ENCODE measurements around the gene CBX3. TPM values are rescaled to one million over a fixed set of nuclear protein-coding genes. Genes with fewer than 3 reads are reported as not detected.
A peak's percentile ranks its signal among the peaks of the same experiment; 100 is the strongest.

CBX3 gene
- total RNA-seq, 2 donors from 2014 or later: 53.7 to 64.2 TPM

- Histone ChIP-seq H3K9me3 (no peaks in the 10 kb centered on the region), H3K36me3 (peaks cover 32% of the 10 kb centered on the region), H3K4me3 (peak overlapping the region; percentile 98), H3K27me3 (replicated peaks; ENCODE audit: insufficient read depth) (no peaks in the 10 kb centered on the region), H3K4me1 (ENCODE audit: control insufficient read depth in 1 of 2, low read depth in 2 of 2) (peaks cover 47 to 51% of the 10 kb centered on the region in 2 donors), H3K27ac (peak overlapping the region in 1 of 2 donors; percentile 100)
- DNase-seq (ENCODE audit: low spot score) (no peak), ATAC-seq (ENCODE audit: insufficient number of reproducible peaks, low FRiP score, low read depth) (no peak)
- TF ChIP-seq CTCF (IDR thresholded peaks at IDR 0.05): no peak
Measured at GRCh38 chr7:26198781-26199169, 2.8 kb upstream of the CBX3 start.

- peak overlapping the region; percentile 100 for H3K27ac ChIP-seq
- H3K4me1 ChIP-seq (ENCODE audit: control insufficient read depth in 1 of 2, low read depth in 2 of 2): peaks cover 47 to 49% of the 10 kb centered on the region in 2 donors
- DNase-seq (ENCODE audit: low spot score) (no peak), ATAC-seq (ENCODE audit: insufficient number of reproducible peaks, low FRiP score, low read depth) (no peak)
- peak overlapping the region; percentile 98 for H3K4me3 ChIP-seq
- no peak for TF ChIP-seq CTCF (IDR thresholded peaks at IDR 0.05)
- H3K36me3 ChIP-seq: peaks cover 26% of the 10 kb centered on the region
- no peaks in the 10 kb centered on the region for H3K27me3 ChIP-seq (replicated peaks; ENCODE audit: insufficient read depth)
- H3K9me3 ChIP-seq: no peaks in the 10 kb centered on the region
Measured at GRCh38 chr7:26199301-26200037, 2.1 kb upstream of the CBX3 start.

- Histone ChIP-seq H3K27ac (peak overlapping the region; percentile 100), H3K9me3 (no peaks in the 10 kb centered on the region), H3K36me3 (peaks cover 22% of the 10 kb centered on the region), H3K4me3 (peak overlapping the region; percentile 98), H3K27me3 (replicated peaks; ENCODE audit: insufficient read depth) (no peaks in the 10 kb centered on the region), H3K4me1 (ENCODE audit: control insufficient read depth in 1 of 2, low read depth in 2 of 2) (peaks cover 48 to 49% of the 10 kb centered on the region in 2 donors)
- TF ChIP-seq CTCF (IDR thresholded peaks at IDR 0.05): no peak
- no peak for DNase-seq (ENCODE audit: low spot score)
- no peak for ATAC-seq (ENCODE audit: insufficient number of reproducible peaks, low FRiP score, low read depth)
Measured at GRCh38 chr7:26200038-26200443, 1.5 kb upstream of the CBX3 start.

- ATAC-seq (ENCODE audit: insufficient number of reproducible peaks, low FRiP score, low read depth) (peak; percentile 92), DNase-seq (ENCODE audit: low spot score) (peak; percentile 91)
- no peak for TF ChIP-seq CTCF (IDR thresholded peaks at IDR 0.05)
- Histone ChIP-seq H3K4me1 (ENCODE audit: control insufficient read depth in 1 of 2, low read depth in 2 of 2) (peaks cover 44 to 46% of the 10 kb centered on the region in 2 donors), H3K4me3 (peak within 1 kb of the TSS; percentile 98), H3K9me3 (no peaks in the 10 kb centered on the region), H3K27me3 (replicated peaks; ENCODE audit: insufficient read depth) (no peaks in the 10 kb centered on the region), H3K27ac (peak within 1 kb of the TSS; percentile 100), H3K36me3 (peaks cover 16% of the 10 kb centered on the region)
Measured at GRCh38 chr7:26200444-26201246, 900 bp upstream of the CBX3 start, which contains the start of gene HNRNPA2B1. HNRNPA2B1 (minus strand) TSS chr7:26200746; CDS start chr7:26200577, 169 bp downstream.

Data from thoracic aorta (tissue), 2 donors.